ENCODE results near the gene C16orf90. TPM values are rescaled to one million over a fixed set of nuclear protein-coding genes. Genes with fewer than 3 reads are reported as not detected.

The C16orf90 gene
- total RNA-seq, 6 donors from 2014 or later = not detected

DNA sequence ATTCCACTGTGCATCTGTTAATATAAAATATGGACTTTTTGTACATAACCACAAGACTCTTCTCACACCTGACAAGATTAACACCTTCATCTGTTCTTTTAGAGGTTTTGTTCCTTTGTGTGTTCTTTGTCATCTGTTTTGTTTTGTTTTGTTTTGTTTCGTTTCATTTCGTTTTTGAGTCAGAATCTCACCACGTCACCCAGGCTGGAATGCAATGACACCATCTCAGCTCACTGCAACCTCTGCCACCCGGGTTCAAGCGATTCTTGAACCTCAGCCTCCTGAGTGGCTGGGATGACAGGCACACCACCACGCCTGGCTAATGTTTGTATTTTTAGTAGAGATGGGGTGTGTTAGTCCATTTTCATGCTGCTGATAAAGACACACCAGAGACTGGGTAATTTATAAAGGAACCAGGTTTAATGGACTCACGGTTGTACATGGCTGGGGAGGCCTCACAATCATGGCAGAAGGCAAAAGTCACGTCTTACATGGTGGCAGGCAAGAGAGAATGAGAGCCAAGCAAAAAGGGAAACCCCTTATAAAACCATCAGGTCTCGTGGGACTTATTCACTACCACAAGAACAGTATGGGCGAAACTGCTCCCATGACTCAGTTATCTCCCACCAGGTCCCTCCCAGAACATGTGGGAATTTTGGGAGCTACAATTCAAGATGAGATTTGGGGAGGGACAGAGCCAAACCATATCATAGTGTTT, 22.3 kb downstream of the C16orf90 start:
- Histone ChIP-seq H3K27me3 (no peaks in the 10 kb centered on the region), H3K27ac (no peak overlapping the region), H3K4me3 (no peak overlapping the region), H3K9me3 (no peaks in the 10 kb centered on the region), H3K4me1 (peaks cover 4 to 26% (median 8%) of the 10 kb centered on the region in 4 donors), H3K36me3 (peaks cover 0 to 11% (median 0%) of the 10 kb centered on the region in 4 donors)
- TF ChIP-seq EP300 (IDR thresholded peaks at IDR 0.05) = no peak
- TF ChIP-seq, protein P1, sequence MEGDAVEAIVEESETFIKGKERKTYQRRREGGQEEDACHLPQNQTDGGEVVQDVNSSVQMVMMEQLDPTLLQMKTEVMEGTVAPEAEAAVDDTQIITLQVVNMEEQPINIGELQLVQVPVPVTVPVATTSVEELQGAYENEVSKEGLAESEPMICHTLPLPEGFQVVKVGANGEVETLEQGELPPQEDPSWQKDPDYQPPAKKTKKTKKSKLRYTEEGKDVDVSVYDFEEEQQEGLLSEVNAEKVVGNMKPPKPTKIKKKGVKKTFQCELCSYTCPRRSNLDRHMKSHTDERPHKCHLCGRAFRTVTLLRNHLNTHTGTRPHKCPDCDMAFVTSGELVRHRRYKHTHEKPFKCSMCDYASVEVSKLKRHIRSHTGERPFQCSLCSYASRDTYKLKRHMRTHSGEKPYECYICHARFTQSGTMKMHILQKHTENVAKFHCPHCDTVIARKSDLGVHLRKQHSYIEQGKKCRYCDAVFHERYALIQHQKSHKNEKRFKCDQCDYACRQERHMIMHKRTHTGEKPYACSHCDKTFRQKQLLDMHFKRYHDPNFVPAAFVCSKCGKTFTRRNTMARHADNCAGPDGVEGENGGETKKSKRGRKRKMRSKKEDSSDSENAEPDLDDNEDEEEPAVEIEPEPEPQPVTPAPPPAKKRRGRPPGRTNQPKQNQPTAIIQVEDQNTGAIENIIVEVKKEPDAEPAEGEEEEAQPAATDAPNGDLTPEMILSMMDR (IDR thresholded peaks at IDR 0.05) = no peak
- TF ChIP-seq POLR2A (IDR thresholded peaks at IDR 0.05) = no peak
- TF ChIP-seq POLR2AphosphoS5 (IDR thresholded peaks at IDR 0.05) = no peak
- DNase-seq (no peak), ATAC-seq (ENCODE audit: low FRiP score in 2 of 2) (no peak)
- 83 to 85% methylated on average over 10 of the region's 10 CpGs for WGBS, 2 donors

DNA sequence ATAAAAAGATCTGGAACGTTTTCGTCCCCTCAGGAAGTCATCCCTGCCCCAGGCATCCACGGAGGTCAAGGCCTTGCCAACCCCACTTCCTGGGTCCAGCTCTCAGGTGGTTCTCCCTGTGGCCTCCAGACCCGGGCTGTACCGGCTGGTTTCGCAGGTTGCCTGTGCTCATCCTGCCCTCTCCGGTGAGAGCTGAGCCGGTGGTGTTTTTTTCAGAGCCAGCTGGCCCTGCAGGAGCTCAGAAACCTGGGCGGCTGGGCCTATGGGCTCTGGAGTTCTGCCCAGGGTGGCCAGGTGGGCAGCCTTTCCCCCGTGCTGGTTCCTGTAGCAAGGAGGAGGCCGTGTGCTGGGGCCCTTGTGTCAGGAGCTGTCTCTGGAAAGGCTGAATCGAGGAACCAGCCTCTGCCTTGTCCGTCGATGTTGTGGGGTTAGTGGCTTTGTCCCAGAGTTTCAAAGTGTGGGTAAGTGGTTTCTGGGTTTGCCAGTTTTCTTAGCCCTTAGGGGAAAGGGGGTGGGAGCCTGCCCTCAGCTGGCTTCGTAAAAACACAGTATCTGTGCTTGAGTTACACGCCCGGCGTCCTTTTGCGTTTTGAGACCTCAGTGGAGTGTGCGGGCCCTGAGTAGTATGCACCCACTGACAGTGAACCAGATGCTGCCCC, 23.6 kb downstream of the C16orf90 start:
- H3K4me3 ChIP-seq = no peak overlapping the region
- TF ChIP-seq POLR2AphosphoS5 (IDR thresholded peaks at IDR 0.05) (no peak), POLR2A (IDR thresholded peaks at IDR 0.05) (no peak), EP300 (IDR thresholded peaks at IDR 0.05) (no peak)
- TF ChIP-seq, protein P1 (IDR thresholded peaks at IDR 0.05) = no peak
- no peaks in the 10 kb centered on the region for H3K9me3 ChIP-seq
- peaks cover 0 to 8% (median 0%) of the 10 kb centered on the region in 4 donors for H3K36me3 ChIP-seq
- WGBS, 2 donors = 90 to 91% methylated on average over 16 to 20 of the region's 20 CpGs
- H3K27ac ChIP-seq = no peak overlapping the region
- peaks cover 4 to 40% (median 22%) of the 10 kb centered on the region in 4 donors for H3K4me1 ChIP-seq
- DNase-seq (no peak), ATAC-seq (ENCODE audit: low FRiP score in 2 of 2) (no peak)
- no peaks in the 10 kb centered on the region for H3K27me3 ChIP-seq

DNA sequence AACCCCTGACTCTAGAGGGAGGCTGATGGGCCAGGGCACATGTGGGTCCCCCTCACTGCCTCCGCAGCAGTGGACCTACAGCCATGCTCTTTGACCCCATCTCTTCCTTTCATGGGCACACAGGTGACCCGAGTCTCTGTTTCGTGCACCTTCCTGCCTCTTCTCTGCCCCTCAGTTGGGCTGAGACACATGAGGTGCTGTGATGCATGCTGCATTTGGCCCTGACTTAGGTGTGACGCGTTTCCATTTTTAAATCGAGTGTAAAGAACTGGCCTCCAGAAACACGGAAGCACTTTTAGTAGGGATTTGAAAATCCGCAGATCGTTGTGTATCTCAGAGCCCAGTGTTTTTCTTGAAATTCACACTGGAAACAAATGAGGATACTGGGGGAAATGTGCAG, 24.6 kb downstream of the C16orf90 start:
- 90 to 97% methylated on average over 9 of the region's 9 CpGs for WGBS, 2 donors
- no peaks in the 10 kb centered on the region for H3K27me3 ChIP-seq
- H3K4me3 ChIP-seq = no peak overlapping the region
- peaks cover 2 to 11% (median 6%) of the 10 kb centered on the region in 4 donors for H3K36me3 ChIP-seq
- TF ChIP-seq POLR2AphosphoS5 (IDR thresholded peaks at IDR 0.05) (no peak), POLR2A (IDR thresholded peaks at IDR 0.05) (no peak), EP300 (IDR thresholded peaks at IDR 0.05) (no peak)
- TF ChIP-seq, protein P1 (IDR thresholded peaks at IDR 0.05) = no peak
- no peaks in the 10 kb centered on the region for H3K9me3 ChIP-seq
- no peak for ATAC-seq (ENCODE audit: low FRiP score in 2 of 2)
- H3K4me1 ChIP-seq = peaks cover 4 to 44% (median 23%) of the 10 kb centered on the region in 4 donors
- no peak overlapping the region for H3K27ac ChIP-seq
- no peak for DNase-seq

DNA sequence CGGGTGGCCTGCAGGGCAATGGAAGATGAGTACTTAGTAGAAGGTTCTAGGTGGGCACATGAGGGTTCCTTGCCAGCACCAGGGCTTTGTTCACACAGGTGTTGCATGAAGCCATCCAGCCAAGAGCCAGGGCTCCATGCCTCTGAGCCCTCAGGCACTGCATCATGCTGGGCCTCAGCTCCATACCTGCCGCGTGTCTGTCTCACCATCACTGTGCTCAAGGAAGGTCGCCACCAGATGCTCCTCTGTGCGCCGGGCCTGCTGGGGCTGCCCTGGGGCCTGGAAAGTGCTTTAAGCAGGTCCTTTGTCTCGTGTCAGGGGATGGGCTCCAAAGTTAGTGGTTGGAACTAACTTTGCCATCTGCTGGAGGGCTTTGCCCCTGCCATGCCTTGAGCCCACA, 25.6 kb downstream of the C16orf90 start:
- no peaks in the 10 kb centered on the region for H3K9me3 ChIP-seq
- no peaks in the 10 kb centered on the region for H3K27me3 ChIP-seq
- no peak overlapping the region for H3K27ac ChIP-seq
- peaks cover 2 to 16% (median 8%) of the 10 kb centered on the region in 4 donors for H3K36me3 ChIP-seq
- DNase-seq = no peak
- H3K4me1 ChIP-seq = peaks cover 4 to 41% (median 23%) of the 10 kb centered on the region in 4 donors
- no peak overlapping the region for H3K4me3 ChIP-seq
- ATAC-seq (ENCODE audit: low FRiP score in 2 of 2) = no peak
- WGBS, 2 donors = 83 to 96% methylated on average over 4 to 6 of the region's 7 CpGs
- TF ChIP-seq, protein P1 (IDR thresholded peaks at IDR 0.05) = no peak
- TF ChIP-seq POLR2AphosphoS5 (IDR thresholded peaks at IDR 0.05) = no peak
- TF ChIP-seq POLR2A (IDR thresholded peaks at IDR 0.05) = no peak
- TF ChIP-seq EP300 (IDR thresholded peaks at IDR 0.05) = no peak

Measured in upper lobe of left lung (tissue), 6 donors.